ENCODE results near the gene OR2A1. TPM values are rescaled to one million over a fixed set of nuclear protein-coding genes. Genes with fewer than 3 reads are reported as not detected.
A peak's percentile ranks its signal among the peaks of the same experiment; 100 is the strongest.
"Not testable (repeated sequence)": the region's sequence is repeated elsewhere in the genome, so short reads cannot be mapped to it uniquely, and the experiment has no call there.

OR2A1 gene, protein sequence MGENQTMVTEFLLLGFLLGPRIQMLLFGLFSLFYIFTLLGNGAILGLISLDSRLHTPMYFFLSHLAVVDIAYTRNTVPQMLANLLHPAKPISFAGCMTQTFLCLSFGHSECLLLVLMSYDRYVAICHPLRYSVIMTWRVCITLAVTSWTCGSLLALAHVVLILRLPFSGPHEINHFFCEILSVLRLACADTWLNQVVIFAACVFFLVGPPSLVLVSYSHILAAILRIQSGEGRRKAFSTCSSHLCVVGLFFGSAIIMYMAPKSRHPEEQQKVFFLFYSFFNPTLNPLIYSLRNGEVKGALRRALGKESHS
- not detected for total RNA-seq
- polyA plus RNA-seq, result under 1 TPM in 2 of 3 donors, not detected in 1; 0.01 to 0.03 TPM
- long read RNA-seq, donor 1, result 0 reads
- long read RNA-seq, donor 2, result 0 reads

DNA sequence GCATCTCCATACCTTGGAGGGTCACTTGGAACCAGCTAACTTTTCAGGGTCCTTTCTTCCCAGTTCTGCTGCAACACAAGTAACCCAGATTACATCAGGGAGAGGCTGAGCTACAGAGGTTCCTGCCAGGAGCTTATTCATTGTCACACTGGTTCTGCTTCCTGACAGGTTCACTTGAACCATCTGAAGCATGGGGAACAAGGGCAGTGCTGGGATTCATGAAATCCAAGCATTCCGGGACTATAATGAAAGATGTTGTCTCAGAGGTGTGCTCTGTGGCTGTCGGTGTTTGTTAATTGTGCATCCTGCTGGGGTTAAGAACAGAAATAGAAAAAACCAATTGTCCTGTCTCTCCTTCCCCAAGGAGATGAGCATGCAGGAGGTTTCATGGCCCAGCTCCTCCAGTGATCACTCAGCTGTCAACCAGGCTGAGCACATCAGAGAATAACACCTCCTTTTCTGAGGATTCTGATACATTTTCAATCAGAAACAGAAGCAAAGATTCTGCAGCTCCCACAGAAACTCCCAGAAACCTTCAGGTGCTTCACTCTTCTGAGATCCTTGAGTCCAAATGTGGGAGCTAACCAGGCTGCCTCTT, at the start of gene OR2A1:
Gene OR2A1, plus strand, starts transcription at position 548 of the 598 bp plus-strand sequence. CDS start 5,706 bp downstream, outside the sequence.
- DNase-seq; H3K27ac ChIP-seq; H3K36me3 ChIP-seq (ENCODE audit: insufficient read depth in 1 of 2, low read depth in 1 of 2); intact Hi-C loops (cut with DNase I); H3K4me1 ChIP-seq; H3K9me3 ChIP-seq; H3K27me3 ChIP-seq (ENCODE audit: insufficient read depth in 3 of 3, low read length in 2 of 3); ATAC-seq; H3K4me3 ChIP-seq: not testable (repeated sequence)
- WGBS, 3 donors, result 86% methylated on average over 2 of the region's 2 CpGs; no CpG with 5 or more reads in 2 of the 3 donors

DNA sequence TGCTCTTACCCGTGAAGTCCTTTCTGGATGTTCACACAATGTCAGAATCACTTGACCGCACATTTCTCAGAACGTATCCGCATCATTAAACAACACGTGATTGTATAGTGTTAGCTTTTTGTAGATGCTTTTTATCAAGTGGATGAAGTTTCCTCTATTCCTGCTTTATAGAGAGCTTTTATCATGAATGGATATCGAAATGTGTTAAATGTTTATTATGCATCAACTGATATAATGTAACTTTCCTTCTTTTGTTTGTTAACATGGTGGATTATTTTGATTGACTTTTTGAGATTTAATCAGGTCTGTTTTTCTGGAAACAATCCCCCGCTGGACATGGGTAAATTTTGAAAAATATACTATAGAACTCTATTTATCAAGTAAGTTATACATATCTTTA, 47.5 kb upstream of the OR2A1 start, which contains the start of gene OR2A7:
Gene OR2A7, minus strand, starts transcription at position 101 of the 400 bp plus-strand sequence. CDS start 5,164 bp downstream, outside the sequence.
- 92 to 97% (median 94%) methylated on average over 6 of the region's 7 CpGs for WGBS, 3 donors
- H3K27ac ChIP-seq; ATAC-seq; H3K4me3 ChIP-seq; H3K36me3 ChIP-seq (ENCODE audit: insufficient read depth in 1 of 2, low read depth in 1 of 2); intact Hi-C loops (cut with DNase I); H3K9me3 ChIP-seq; DNase-seq; H3K27me3 ChIP-seq (ENCODE audit: insufficient read depth in 3 of 3, low read length in 2 of 3); H3K4me1 ChIP-seq: not testable (repeated sequence)

DNA sequence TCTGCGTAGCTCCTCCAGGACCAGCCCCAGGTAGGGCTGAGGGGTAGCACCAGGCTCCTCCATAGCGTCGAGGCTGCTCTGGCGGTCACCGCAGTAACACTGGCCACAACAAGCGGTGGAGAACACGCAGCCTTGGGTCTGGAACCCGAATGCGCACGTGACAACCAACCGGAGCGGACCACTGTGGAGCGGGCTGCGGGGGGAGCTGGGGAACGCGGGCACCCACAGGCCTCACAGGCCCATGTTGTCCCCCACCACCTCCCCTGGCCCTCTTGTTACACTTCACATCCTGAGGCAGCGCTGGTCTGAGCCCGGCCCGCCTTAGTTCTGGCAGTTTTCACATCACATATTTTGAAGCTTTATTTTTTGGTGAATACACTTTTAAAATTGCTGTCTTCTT, 43.0 kb upstream of the OR2A1 start, which contains the start of gene CTAGE8:
Gene CTAGE8, minus strand, starts transcription at position 101 of the 400 bp plus-strand sequence. Its CDS starts 38 bp downstream, at position 63.
- H3K9me3 ChIP-seq; H3K36me3 ChIP-seq (ENCODE audit: insufficient read depth in 1 of 2, low read depth in 1 of 2); intact Hi-C loops (cut with DNase I); H3K27me3 ChIP-seq (ENCODE audit: insufficient read depth in 3 of 3, low read length in 2 of 3); H3K27ac ChIP-seq; H3K4me3 ChIP-seq; ATAC-seq; DNase-seq; H3K4me1 ChIP-seq: not testable (repeated sequence)
- no CpG with 5 or more reads among the region's 19 CpGs for WGBS, 3 donors

DNA sequence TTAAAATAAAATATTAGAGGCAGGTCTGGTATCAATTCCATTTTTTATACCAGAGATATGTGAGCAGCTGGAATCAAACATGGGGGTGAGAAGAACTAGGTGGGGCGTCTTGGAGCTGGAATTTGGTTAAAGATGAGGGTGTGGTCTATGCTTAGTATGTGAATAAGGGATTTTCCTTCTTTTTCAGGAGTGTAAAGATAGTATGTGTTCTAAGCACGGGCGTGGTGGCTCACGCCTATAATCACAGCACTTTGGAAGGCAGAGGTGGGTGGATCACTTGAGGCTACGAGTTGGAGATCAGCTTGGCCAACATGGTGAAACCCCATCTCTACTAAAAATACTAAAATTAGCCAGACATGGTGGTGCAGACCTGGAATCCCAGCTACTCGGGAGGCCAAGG, 36.9 kb upstream of the OR2A1 start:
- H3K27me3 ChIP-seq (ENCODE audit: insufficient read depth in 3 of 3, low read length in 2 of 3); intact Hi-C loops (cut with DNase I); H3K36me3 ChIP-seq (ENCODE audit: insufficient read depth in 1 of 2, low read depth in 1 of 2); H3K4me1 ChIP-seq; ATAC-seq; DNase-seq; H3K4me3 ChIP-seq; H3K9me3 ChIP-seq; H3K27ac ChIP-seq: not testable (repeated sequence)
- WGBS, 3 donors, result 82 to 96% (median 93%) methylated on average over 4 of the region's 6 CpGs

DNA sequence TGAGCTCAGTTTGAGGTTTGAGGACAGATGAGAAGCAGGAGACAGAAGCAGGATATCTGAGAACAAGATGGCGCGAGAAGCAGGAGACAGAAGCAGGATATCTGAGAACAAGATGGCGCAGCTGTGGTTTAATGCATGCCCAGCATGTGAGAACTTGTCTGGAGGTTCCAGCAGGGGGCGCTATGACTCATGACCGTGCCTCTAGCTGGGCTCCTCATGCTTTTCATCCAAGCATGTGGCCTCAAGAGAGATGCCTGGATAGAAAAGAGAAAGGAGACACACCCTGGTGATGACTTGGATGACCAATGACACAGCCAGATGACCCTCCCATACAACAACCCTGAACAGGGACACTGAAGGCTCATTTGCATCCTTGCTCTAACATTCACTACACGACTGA, 32.2 kb upstream of the OR2A1 start:
- H3K9me3 ChIP-seq; intact Hi-C loops (cut with DNase I); ATAC-seq; DNase-seq; H3K27ac ChIP-seq; H3K4me3 ChIP-seq; H3K4me1 ChIP-seq; H3K27me3 ChIP-seq (ENCODE audit: insufficient read depth in 3 of 3, low read length in 2 of 3); H3K36me3 ChIP-seq (ENCODE audit: insufficient read depth in 1 of 2, low read depth in 1 of 2): not testable (repeated sequence)
- 97 to 100% (median 99%) methylated on average over 2 to 3 of the region's 6 CpGs for WGBS, 3 donors

DNA sequence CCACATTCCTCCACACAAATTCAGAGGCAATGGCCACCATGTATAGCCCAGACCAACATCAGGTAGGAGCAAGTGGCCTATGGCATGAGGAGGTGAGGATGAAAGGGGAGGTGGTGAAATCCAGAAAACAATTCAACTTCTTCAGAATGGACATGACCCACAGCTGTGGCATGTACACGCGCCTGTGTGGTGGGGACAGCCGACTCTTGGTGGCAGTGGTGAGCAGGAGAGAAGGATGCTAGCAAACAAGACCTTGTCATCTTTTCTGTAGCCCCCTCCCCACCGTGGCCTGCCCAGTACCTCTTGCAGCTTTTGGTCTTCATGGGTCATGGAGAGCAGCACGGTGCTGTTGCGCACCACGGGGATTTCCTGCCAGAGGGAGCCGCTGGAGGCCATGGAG, 30.2 kb upstream of the OR2A1 start:
- intact Hi-C loops (cut with DNase I); H3K36me3 ChIP-seq (ENCODE audit: insufficient read depth in 1 of 2, low read depth in 1 of 2); H3K9me3 ChIP-seq; H3K4me3 ChIP-seq; ATAC-seq; H3K4me1 ChIP-seq; DNase-seq; H3K27me3 ChIP-seq (ENCODE audit: insufficient read depth in 3 of 3, low read length in 2 of 3); H3K27ac ChIP-seq: not testable (repeated sequence)
- WGBS, 3 donors, result no CpG with 5 or more reads among the region's 8 CpGs

DNA sequence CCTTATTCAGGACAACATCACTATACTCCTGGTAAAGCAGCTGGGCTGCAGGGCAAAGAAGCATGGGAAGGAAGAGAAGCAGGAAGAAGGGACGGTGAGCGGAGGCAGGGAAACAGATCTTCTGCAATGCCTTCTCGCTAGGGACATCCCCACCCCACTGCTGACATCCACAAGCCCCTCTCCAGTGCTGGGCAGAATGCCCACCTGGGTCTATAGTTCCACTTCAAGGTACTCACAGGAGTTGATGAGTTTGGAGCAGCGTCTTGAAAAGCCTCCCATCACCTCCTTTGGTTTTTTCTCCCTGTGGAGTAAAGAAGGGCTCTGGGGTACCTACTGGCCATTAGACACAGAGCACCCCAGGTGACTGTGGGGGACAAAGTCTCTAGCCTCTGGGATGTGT, 29.7 kb upstream of the OR2A1 start:
- intact Hi-C loops (cut with DNase I); H3K27me3 ChIP-seq (ENCODE audit: insufficient read depth in 3 of 3, low read length in 2 of 3); H3K4me1 ChIP-seq; ATAC-seq; H3K36me3 ChIP-seq (ENCODE audit: insufficient read depth in 1 of 2, low read depth in 1 of 2); H3K27ac ChIP-seq; H3K4me3 ChIP-seq; H3K9me3 ChIP-seq: not testable (repeated sequence)
- 81 to 87% (median 82%) methylated on average over 2 of the region's 4 CpGs for WGBS, 3 donors
- DNase-seq, result peak in 1 of 2 donors; percentile 24

DNA sequence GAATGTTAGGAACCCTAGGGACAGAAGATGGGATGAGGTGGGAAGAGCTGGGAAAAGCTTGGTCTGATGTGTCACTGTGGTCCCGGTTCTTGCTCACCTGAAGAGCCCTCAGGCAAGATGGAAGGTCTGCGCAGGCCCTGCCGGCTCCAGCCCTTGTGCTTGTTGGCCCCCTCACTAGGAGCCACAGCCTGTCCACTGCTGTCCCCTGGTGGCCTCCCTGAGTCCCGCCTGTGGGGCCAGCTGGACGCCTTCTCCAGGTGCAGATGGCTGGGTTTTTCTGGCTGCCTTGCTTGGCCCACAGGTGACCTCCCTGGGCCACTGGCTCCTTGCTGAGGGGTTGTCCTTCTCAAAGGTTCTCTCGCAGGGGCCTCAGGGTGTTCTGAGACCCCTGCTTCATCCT, 28.5 kb upstream of the OR2A1 start:
- H3K27ac ChIP-seq; H3K27me3 ChIP-seq (ENCODE audit: insufficient read depth in 3 of 3, low read length in 2 of 3); H3K36me3 ChIP-seq (ENCODE audit: insufficient read depth in 1 of 2, low read depth in 1 of 2); DNase-seq; H3K4me1 ChIP-seq; H3K9me3 ChIP-seq; H3K4me3 ChIP-seq; intact Hi-C loops (cut with DNase I); ATAC-seq: not testable (repeated sequence)
- WGBS, 3 donors, result no CpG with 5 or more reads among the region's 6 CpGs

DNA sequence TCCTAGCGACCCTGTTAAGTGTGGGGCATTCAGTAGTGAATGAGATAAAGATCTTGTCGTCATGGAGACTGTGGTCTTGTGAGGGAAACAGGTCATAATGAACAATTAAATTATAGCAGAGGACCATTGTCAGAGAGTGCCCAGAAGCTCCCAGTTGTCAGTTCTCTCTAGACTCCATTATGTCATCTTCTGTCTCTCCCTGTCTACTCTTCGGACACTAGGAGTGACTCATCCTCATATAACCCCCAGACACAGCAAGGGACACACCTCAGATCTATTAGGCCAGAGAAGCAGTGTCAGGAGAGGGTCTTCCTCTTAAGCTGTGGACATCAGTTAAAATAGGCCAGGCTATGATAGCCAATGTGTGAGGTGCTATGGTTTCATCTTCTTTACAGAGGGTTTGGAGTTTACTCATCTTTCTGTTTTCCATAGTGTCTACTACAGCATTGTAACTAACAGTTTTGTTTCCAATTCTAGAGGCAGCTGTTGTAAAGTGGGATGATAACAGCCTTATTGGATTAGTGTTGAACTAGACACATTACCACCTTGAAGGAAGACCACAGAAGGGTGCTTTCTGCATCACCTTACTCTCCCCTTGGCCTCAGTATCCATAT, 24.9 kb upstream of the OR2A1 start:
- WGBS, 3 donors, result no CpG with 5 or more reads among the region's 3 CpGs

DNA sequence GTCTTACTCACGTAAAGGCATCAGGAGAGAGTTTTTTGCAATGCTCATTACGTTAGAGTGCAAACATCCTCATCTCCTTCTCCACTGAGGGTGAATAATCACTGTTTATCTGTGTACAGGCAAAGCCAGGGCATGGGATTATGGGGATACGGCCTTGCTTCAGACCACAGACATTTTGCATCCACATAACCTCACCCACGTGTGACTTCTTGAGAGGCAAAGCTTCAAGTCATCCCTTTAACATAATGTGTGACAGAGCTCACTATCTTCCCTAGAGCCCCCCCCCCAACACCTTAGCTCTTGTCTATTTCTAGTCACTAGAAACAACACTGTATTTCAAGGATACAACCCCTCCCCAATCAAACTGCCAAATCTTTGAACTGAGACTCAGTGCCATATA, 20.6 kb upstream of the OR2A1 start:
- 51 to 68% (median 67%) methylated on average over 2 of the region's 4 CpGs for WGBS, 3 donors

More for the DNA sequence above, 24.9 kb upstream of the OR2A1 start:
- ATAC-seq; H3K4me3 ChIP-seq; H3K4me1 ChIP-seq; H3K36me3 ChIP-seq (ENCODE audit: insufficient read depth in 1 of 2, low read depth in 1 of 2); H3K27ac ChIP-seq; intact Hi-C loops (cut with DNase I); DNase-seq; H3K9me3 ChIP-seq; H3K27me3 ChIP-seq (ENCODE audit: insufficient read depth in 3 of 3, low read length in 2 of 3): not testable (repeated sequence)

More for the DNA sequence above, 20.6 kb upstream of the OR2A1 start:
- H3K4me3 ChIP-seq; H3K4me1 ChIP-seq; H3K36me3 ChIP-seq (ENCODE audit: insufficient read depth in 1 of 2, low read depth in 1 of 2); H3K27ac ChIP-seq; ATAC-seq; H3K9me3 ChIP-seq; DNase-seq; intact Hi-C loops (cut with DNase I); H3K27me3 ChIP-seq (ENCODE audit: insufficient read depth in 3 of 3, low read length in 2 of 3): not testable (repeated sequence)

Data from psoas muscle (tissue), 8 donors.